ENCODE data around the gene CDHR3.

DNA sequence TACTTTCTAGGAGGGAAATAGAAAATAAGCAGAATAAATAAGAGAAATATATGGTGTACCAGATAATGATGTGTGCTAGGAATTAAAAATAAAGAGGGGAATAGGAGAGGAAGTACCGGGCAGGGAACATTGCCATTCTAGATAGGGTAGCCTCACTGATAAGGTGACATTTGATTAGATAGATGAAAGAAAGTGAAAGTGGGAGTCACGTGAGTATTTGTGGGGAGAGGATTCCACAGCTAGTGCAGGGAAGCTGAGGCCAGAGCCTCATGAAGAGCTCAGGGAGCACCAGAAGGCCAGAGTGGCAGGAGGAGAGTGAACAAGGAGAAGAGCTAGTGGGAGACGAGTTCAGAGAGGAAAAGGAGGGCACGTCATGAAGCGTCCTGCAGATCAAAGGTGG, 49.1 kb downstream of the CDHR3 start:
- TF ChIP-seq, protein P1, sequence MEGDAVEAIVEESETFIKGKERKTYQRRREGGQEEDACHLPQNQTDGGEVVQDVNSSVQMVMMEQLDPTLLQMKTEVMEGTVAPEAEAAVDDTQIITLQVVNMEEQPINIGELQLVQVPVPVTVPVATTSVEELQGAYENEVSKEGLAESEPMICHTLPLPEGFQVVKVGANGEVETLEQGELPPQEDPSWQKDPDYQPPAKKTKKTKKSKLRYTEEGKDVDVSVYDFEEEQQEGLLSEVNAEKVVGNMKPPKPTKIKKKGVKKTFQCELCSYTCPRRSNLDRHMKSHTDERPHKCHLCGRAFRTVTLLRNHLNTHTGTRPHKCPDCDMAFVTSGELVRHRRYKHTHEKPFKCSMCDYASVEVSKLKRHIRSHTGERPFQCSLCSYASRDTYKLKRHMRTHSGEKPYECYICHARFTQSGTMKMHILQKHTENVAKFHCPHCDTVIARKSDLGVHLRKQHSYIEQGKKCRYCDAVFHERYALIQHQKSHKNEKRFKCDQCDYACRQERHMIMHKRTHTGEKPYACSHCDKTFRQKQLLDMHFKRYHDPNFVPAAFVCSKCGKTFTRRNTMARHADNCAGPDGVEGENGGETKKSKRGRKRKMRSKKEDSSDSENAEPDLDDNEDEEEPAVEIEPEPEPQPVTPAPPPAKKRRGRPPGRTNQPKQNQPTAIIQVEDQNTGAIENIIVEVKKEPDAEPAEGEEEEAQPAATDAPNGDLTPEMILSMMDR (conservative IDR thresholded peaks at IDR 0.05; ENCODE audit: low read length): no peak
- TF ChIP-seq EZH2phosphoT487 (IDR thresholded peaks at IDR 0.05; ENCODE audit: borderline replicate concordance): no peak

Measured in Loucy (cell line).